ENCODE data around the gene SLC25A42. TPM values are rescaled to one million over a fixed set of nuclear protein-coding genes. Genes with fewer than 3 reads are reported as not detected.

SLC25A42 gene
- total and polyA plus RNA-seq, 2 of the 13 experiments (the other 11 are each of a cell fraction or from before 2014, with no cell fraction given) = 12.8 to 18.3 TPM

- TF ChIP-seq ZBTB39 (CRISPR knock-in tag; IDR thresholded peaks at IDR 0.05) = no peak
- 0 out of 2 replicates have a peak, but pooled peaks have one; percentile 49 for TF ChIP-seq ZNF746 (CRISPR knock-in tag; IDR thresholded peaks at IDR 0.05)
- TF ChIP-seq NR2F6 (IDR thresholded peaks at IDR 0.05) = peak; percentile 50; the same call in 1 of the 2 replicates
- TF ChIP-seq NR2F6 (CRISPR knock-in tag; IDR thresholded peaks at IDR 0.05) = peak; percentile 76
- peak; percentile 84 for TF ChIP-seq GATAD2A (CRISPR knock-in tag; IDR thresholded peaks at IDR 0.05)
- TF ChIP-seq MAX (IDR thresholded peaks at IDR 0.05) = peak; percentile 55
- no peak; the same call in 1 of the 2 replicates for TF ChIP-seq RCOR2 (CRISPR knock-in tag; IDR thresholded peaks at IDR 0.05)
- no peak for TF ChIP-seq HNRNPH1 (optimal IDR thresholded peaks at IDR 0.05; ENCODE audit: low read depth, low read length)
- TF ChIP-seq NONO (IDR thresholded peaks at IDR 0.05) = no peak
- TF ChIP-seq NONO (CRISPR knock-in tag; conservative IDR thresholded peaks at IDR 0.05) = peak; percentile 63
- no peak for TF ChIP-seq NFATC3 (CRISPR knock-in tag; IDR thresholded peaks at IDR 0.05)
- TF ChIP-seq ZMYM4 (CRISPR knock-in tag; IDR thresholded peaks at IDR 0.05) = no peak; the same call in 1 of the 2 replicates
- no peak for TF ChIP-seq ZNF550 (CRISPR knock-in tag; IDR thresholded peaks at IDR 0.05; ENCODE audit: borderline replicate concordance)
- TF ChIP-seq CBX5 (CRISPR knock-in tag; IDR thresholded peaks at IDR 0.05; ENCODE audit: borderline replicate concordance) = peak; percentile 56; the same call in 1 of the 2 replicates
- TF ChIP-seq, protein P1, sequence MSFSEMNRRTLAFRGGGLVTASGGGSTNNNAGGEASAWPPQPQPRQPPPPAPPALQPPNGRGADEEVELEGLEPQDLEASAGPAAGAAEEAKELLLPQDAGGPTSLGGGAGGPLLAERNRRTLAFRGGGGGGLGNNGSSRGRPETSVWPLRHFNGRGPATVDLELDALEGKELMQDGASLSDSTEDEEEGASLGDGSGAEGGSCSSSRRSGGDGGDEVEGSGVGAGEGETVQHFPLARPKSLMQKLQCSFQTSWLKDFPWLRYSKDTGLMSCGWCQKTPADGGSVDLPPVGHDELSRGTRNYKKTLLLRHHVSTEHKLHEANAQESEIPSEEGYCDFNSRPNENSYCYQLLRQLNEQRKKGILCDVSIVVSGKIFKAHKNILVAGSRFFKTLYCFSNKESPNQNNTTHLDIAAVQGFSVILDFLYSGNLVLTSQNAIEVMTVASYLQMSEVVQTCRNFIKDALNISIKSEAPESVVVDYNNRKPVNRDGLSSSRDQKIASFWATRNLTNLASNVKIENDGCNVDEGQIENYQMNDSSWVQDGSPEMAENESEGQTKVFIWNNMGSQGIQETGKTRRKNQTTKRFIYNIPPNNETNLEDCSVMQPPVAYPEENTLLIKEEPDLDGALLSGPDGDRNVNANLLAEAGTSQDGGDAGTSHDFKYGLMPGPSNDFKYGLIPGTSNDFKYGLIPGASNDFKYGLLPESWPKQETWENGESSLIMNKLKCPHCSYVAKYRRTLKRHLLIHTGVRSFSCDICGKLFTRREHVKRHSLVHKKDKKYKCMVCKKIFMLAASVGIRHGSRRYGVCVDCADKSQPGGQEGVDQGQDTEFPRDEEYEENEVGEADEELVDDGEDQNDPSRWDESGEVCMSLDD (CRISPR knock-in tag; IDR thresholded peaks at IDR 0.05; ENCODE audit: borderline replicate concordance) = no peak
- TF ChIP-seq, protein P2, sequence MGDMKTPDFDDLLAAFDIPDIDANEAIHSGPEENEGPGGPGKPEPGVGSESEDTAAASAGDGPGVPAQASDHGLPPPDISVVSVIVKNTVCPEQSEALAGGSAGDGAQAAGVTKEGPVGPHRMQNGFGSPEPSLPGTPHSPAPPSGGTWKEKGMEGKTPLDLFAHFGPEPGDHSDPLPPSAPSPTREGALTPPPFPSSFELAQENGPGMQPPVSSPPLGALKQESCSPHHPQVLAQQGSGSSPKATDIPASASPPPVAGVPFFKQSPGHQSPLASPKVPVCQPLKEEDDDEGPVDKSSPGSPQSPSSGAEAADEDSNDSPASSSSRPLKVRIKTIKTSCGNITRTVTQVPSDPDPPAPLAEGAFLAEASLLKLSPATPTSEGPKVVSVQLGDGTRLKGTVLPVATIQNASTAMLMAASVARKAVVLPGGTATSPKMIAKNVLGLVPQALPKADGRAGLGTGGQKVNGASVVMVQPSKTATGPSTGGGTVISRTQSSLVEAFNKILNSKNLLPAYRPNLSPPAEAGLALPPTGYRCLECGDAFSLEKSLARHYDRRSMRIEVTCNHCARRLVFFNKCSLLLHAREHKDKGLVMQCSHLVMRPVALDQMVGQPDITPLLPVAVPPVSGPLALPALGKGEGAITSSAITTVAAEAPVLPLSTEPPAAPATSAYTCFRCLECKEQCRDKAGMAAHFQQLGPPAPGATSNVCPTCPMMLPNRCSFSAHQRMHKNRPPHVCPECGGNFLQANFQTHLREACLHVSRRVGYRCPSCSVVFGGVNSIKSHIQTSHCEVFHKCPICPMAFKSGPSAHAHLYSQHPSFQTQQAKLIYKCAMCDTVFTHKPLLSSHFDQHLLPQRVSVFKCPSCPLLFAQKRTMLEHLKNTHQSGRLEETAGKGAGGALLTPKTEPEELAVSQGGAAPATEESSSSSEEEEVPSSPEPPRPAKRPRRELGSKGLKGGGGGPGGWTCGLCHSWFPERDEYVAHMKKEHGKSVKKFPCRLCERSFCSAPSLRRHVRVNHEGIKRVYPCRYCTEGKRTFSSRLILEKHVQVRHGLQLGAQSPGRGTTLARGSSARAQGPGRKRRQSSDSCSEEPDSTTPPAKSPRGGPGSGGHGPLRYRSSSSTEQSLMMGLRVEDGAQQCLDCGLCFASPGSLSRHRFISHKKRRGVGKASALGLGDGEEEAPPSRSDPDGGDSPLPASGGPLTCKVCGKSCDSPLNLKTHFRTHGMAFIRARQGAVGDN (CRISPR knock-in tag; IDR thresholded peaks at IDR 0.05) = peak; percentile 79
- no peak for TF ChIP-seq AHR (CRISPR knock-in tag; IDR thresholded peaks at IDR 0.05)
- TF ChIP-seq ZBTB14 (CRISPR knock-in tag; IDR thresholded peaks at IDR 0.05) = no peak
Measured at GRCh38 chr19:19098703-19099632, 35.2 kb downstream of the SLC25A42 start (continued).

All from HepG2 (cell line).